CD1c-positive myeloid dendritic cell (primary cell): Measurements from ENCODE around the gene NCAPG2.
"Not testable (repeated sequence)": the region's sequence is repeated elsewhere in the genome, so short reads cannot be mapped to it uniquely, and the experiment has no call there.

Experiments
- DNase-seq: peaks from one replicate; pipeline ENCODE4 v3.0.0-alpha.2; 2016; ENCODE audit errors: extremely low spot score

The NCAPG2 gene

GRCh38 chr7:158676171-158676840, 28.3 kb downstream of the NCAPG2 start:
- no peak for DNase-seq

GRCh38 chr7:158672975-158673374, 31.6 kb downstream of the NCAPG2 start:
- DNase-seq: no peak

GRCh38 chr7:158668086-158668485, 36.5 kb downstream of the NCAPG2 start:
- not testable (repeated sequence) for DNase-seq

GRCh38 chr7:158666966-158667678, 37.5 kb downstream of the NCAPG2 start:
- DNase-seq: not testable (repeated sequence)

GRCh38 chr7:158666401-158666800, 38.2 kb downstream of the NCAPG2 start:
- DNase-seq: no peak

- no peak for DNase-seq
Measured at GRCh38 chr7:158664406-158664805, 40.2 kb downstream of the NCAPG2 start.

- DNase-seq: no peak
Measured at GRCh38 chr7:158663428-158663741, 41.2 kb downstream of the NCAPG2 start.

- no peak for DNase-seq
Measured at GRCh38 chr7:158662610-158663427, 41.8 kb downstream of the NCAPG2 start.

- no peak for DNase-seq
Measured at GRCh38 chr7:158658475-158658874, 46.1 kb downstream of the NCAPG2 start.

GRCh38 chr7:158657189-158657746, 47.3 kb downstream of the NCAPG2 start:
- no peak for DNase-seq

- DNase-seq: no peak
Measured at GRCh38 chr7:158655931-158656441, 48.6 kb downstream of the NCAPG2 start.

GRCh38 chr7:158655507-158655906, 49.1 kb downstream of the NCAPG2 start:
- DNase-seq: no peak

GRCh38 chr7:158651968-158652565, 52.5 kb downstream of the NCAPG2 start:
- DNase-seq: no peak

- DNase-seq: no peak
Measured at GRCh38 chr7:158650821-158651225, 53.8 kb downstream of the NCAPG2 start.

GRCh38 chr7:158649279-158649678, 55.3 kb downstream of the NCAPG2 start:
- no peak for DNase-seq

- no peak for DNase-seq
Measured at GRCh38 chr7:158648787-158649186, 55.8 kb downstream of the NCAPG2 start.

GRCh38 chr7:158648168-158648567, 56.4 kb downstream of the NCAPG2 start:
- no peak for DNase-seq

- no peak for DNase-seq
Measured at GRCh38 chr7:158647475-158647792, 57.2 kb downstream of the NCAPG2 start.

- DNase-seq: peak; percentile 23
Measured at GRCh38 chr7:158646766-158647474, 57.7 kb downstream of the NCAPG2 start.

- DNase-seq: no peak
Measured at GRCh38 chr7:158645842-158646241, 58.8 kb downstream of the NCAPG2 start.

GRCh38 chr7:158642149-158642548, 62.5 kb downstream of the NCAPG2 start:
- no peak for DNase-seq
